NK-92 treated with Interleukin-12 subunit alpha and Interleukin-12 subunit beta, amount 100 ng/mL, for 24 hours (cell line): ENCODE results near the gene SNED1.

ENCODE experiments used
- DNase-seq: peaks from one replicate; lab custom pipeline; 2025; lab: John Stamatoyannopoulos, UW

The SNED1 gene

GRCh38 chr2:240997856-240998705, at the start of gene SNED1:
TSS of gene SNED1 (plus strand) at chr2:240998618. CDS start at chr2:240998838, 220 bp downstream.
- DNase-seq, result no peak

- no peak for DNase-seq
Measured at GRCh38 chr2:240948905-240949790, 49.3 kb upstream of the SNED1 start.

GRCh38 chr2:240949791-240950705, 48.4 kb upstream of the SNED1 start:
- DNase-seq, result no peak

GRCh38 chr2:240951045-240951594, 47.3 kb upstream of the SNED1 start:
- no peak for DNase-seq

GRCh38 chr2:240952496-240953246, 45.7 kb upstream of the SNED1 start:
- no peak for DNase-seq

GRCh38 chr2:240953426-240954410, 44.7 kb upstream of the SNED1 start:
- no peak for DNase-seq

GRCh38 chr2:240954436-240955305, 43.7 kb upstream of the SNED1 start:
- no peak for DNase-seq

GRCh38 chr2:240955306-240956170, 42.9 kb upstream of the SNED1 start:
- DNase-seq, result no peak

- DNase-seq, result no peak
Measured at GRCh38 chr2:240956171-240956934, 42.1 kb upstream of the SNED1 start.

GRCh38 chr2:240956935-240957655, 41.3 kb upstream of the SNED1 start:
- no peak for DNase-seq

GRCh38 chr2:240957656-240958365, 40.6 kb upstream of the SNED1 start:
- no peak for DNase-seq

GRCh38 chr2:240958366-240959213, 39.8 kb upstream of the SNED1 start:
- no peak for DNase-seq

- no peak for DNase-seq
Measured at GRCh38 chr2:240959214-240959940, 39.0 kb upstream of the SNED1 start.

- DNase-seq, result no peak
Measured at GRCh38 chr2:240959941-240960308, 38.5 kb upstream of the SNED1 start.
